ENCODE data around the gene NCOA7.

- TF ChIP-seq POLR2A (IDR thresholded peaks at IDR 0.05; ENCODE audit: low read depth, low read length) (no peak), TAF1 (IDR thresholded peaks at IDR 0.05; ENCODE audit: low read depth, low read length) (no peak), POLR2AphosphoS5 (IDR thresholded peaks at IDR 0.05; ENCODE audit: low read depth, low read length) (no peak), PAX5 (IDR thresholded peaks at IDR 0.05; ENCODE audit: insufficient read depth, low read length, severe bottlenecking) (no peak), POU2F2 (IDR thresholded peaks at IDR 0.05; ENCODE audit: low read depth, low read length) (no peak)
Measured at GRCh38 chr6:125918230-125918629, 127.5 kb downstream of the NCOA7 start.

All from GM12891 (cell line).